IMR-90 (cell line): ENCODE measurements around the gene RTEL1. TPM values are rescaled to one million over a fixed set of nuclear protein-coding genes. Genes with fewer than 3 reads are reported as not detected.
"Not testable (repeated sequence)": the region's sequence is repeated elsewhere in the genome, so short reads cannot be mapped to it uniquely, and the experiment has no call there.

Source experiments
- ATAC-seq: fragments of 200-7000 bp; cut with Tn5 transposase; 2 replicates; pipeline ENCODE4 v1.9.1; 2020; ENCODE audit warnings: low read depth, mild to moderate bottlenecking, moderate library complexity
- BruUV-seq: library from RNA; stranded (reverse); fragments of 400-500 nt; replicated peaks from 2 replicates; lab custom pipeline; 2021; lab: Mats Ljungman, UMichigan
- CTCF ChIA-PET: fragments of 300-600 bp; formaldehyde crosslinking; extraction: SDS; loops from one replicate; lab custom pipeline; 2021; ENCODE audit warnings: antibody characterized with exemption; lab: Yijun Ruan, JAX
- POLR2A ChIA-PET: fragments of 300-600 bp; sonication (Branson Sonifier 250); formaldehyde crosslinking; loops from one replicate; lab custom pipeline; 2022; ENCODE audit warnings: antibody characterized with exemption; ENCODE audit not compliant: unreplicated experiment; lab: Charles Lee
- DNase-seq: peaks from one replicate; pipeline ENCODE4 v3.0.0; 2013
- H2AFZ ChIP-seq: replicated peaks from 2 replicates; pipeline ENCODE3; 2013; ENCODE audit warnings: low read length, mild to moderate bottlenecking; ENCODE audit not compliant: poor library complexity
- H2AK5ac ChIP-seq: 2 replicates; pipeline ENCODE4 v1.6.1; 2013; ENCODE audit warnings: low read depth, low read length, inconsistent platforms
- H2AK9ac ChIP-seq: replicated peaks from 2 replicates; pipeline ENCODE3; 2013; ENCODE audit warnings: mild to moderate bottlenecking, low read depth, low read length, moderate library complexity; ENCODE audit not compliant: poor library complexity
- H2BK120ac ChIP-seq: 2 replicates; pipeline ENCODE4 v1.6.1; 2013; ENCODE audit warnings: low read depth, low read length, inconsistent platforms
- H2BK15ac ChIP-seq: 3 replicates; pipeline ENCODE4 v1.6.1; 2013; ENCODE audit warnings: low read depth, low read length, inconsistent platforms
- H2BK20ac ChIP-seq: 2 replicates; pipeline ENCODE4 v1.6.1; 2013; ENCODE audit warnings: low read depth, mild to moderate bottlenecking, inconsistent platforms, low read length, moderate library complexity
- H2BK5ac ChIP-seq: 2 replicates; pipeline ENCODE4 v1.6.1; 2013; ENCODE audit warnings: mild to moderate bottlenecking, low read depth, low read length, inconsistent platforms; ENCODE audit not compliant: poor library complexity, severe bottlenecking
- H3K14ac ChIP-seq: replicated peaks from 2 replicates; pipeline ENCODE4 v1.6.1; 2013; ENCODE audit warnings: low read depth, low read length, inconsistent platforms
- H3K18ac ChIP-seq: 2 replicates; pipeline ENCODE4 v1.6.1; 2013; ENCODE audit warnings: low read depth, low read length, control low read depth
- H3K23ac ChIP-seq: 2 replicates; pipeline ENCODE4 v1.6.1; 2013; ENCODE audit warnings: low read depth, low read length, inconsistent platforms
- H3K27ac ChIP-seq: 2 replicates; pipeline ENCODE4 v1.5.1; 2013; ENCODE audit warnings: mild to moderate bottlenecking, control low read depth, low read length; ENCODE audit not compliant: insufficient read depth
- H3K27me3 ChIP-seq: 2 replicates; pipeline ENCODE4 v1.6.1; 2013; ENCODE audit warnings: low read length; ENCODE audit not compliant: control insufficient read depth, insufficient read depth
- H3K36me3 ChIP-seq: 2 replicates; pipeline ENCODE4 v1.6.1; 2013; ENCODE audit warnings: low read length, mixed read lengths; ENCODE audit not compliant: control insufficient read depth, insufficient read depth
- H3K4ac ChIP-seq: 2 replicates; pipeline ENCODE4 v1.6.1; 2013; ENCODE audit warnings: low read depth, low read length, inconsistent platforms
- H3K4me1 ChIP-seq: 2 replicates; pipeline ENCODE4 v1.6.1; 2013; ENCODE audit warnings: low read length, mixed read lengths; ENCODE audit not compliant: control insufficient read depth, insufficient read depth
- H3K4me2 ChIP-seq: 2 replicates; pipeline ENCODE4 v1.6.1; 2013; ENCODE audit warnings: low read depth, mild to moderate bottlenecking, control low read depth, low read length, moderate library complexity
- H3K4me3 ChIP-seq: 2 replicates; pipeline ENCODE4 v1.5.1; 2013; ENCODE audit warnings: low read depth, mild to moderate bottlenecking, control low read depth, low read length, moderate library complexity; ENCODE audit not compliant: insufficient read depth
- H3K56ac ChIP-seq: 2 replicates; pipeline ENCODE4 v1.6.1; 2013; ENCODE audit warnings: low read length, inconsistent platforms; ENCODE audit not compliant: insufficient read depth; ENCODE audit errors: extremely low read depth
- H3K79me1 ChIP-seq, 2 experiments: 2 replicates each; pipeline ENCODE4 v1.6.1; 2013; ENCODE audit warnings: low read length in 2 of 2, inconsistent platforms in 1 of 2, low read depth in 1 of 2
- H3K9ac ChIP-seq: 2 replicates; pipeline ENCODE4 v1.6.1; 2013; ENCODE audit warnings: low read depth, low read length, control low read depth
- H3K9me1 ChIP-seq: 2 replicates; pipeline ENCODE4 v1.6.1; 2013; ENCODE audit warnings: low read length, inconsistent platforms; ENCODE audit not compliant: insufficient read depth
- H3K9me3 ChIP-seq: 2 replicates; pipeline ENCODE4 v1.6.1; 2013; ENCODE audit warnings: low read length; ENCODE audit not compliant: control insufficient read depth, insufficient read depth
- H4K20me1 ChIP-seq: 2 replicates; pipeline ENCODE4 v1.6.1; 2013; ENCODE audit warnings: low read length, inconsistent platforms; ENCODE audit not compliant: insufficient read depth
- H4K5ac ChIP-seq: 2 replicates; pipeline ENCODE4 v1.6.1; 2013; ENCODE audit warnings: mild to moderate bottlenecking, low read depth, low read length, control low read depth
- H4K8ac ChIP-seq, 2 experiments: 2 replicates each; pipeline ENCODE4 v1.6.1; 2013; ENCODE audit warnings: low read depth in 2 of 2, low read length in 2 of 2, control low read depth in 1 of 2, inconsistent platforms in 1 of 2
- H4K91ac ChIP-seq: 2 replicates; pipeline ENCODE4 v1.6.1; 2013; ENCODE audit warnings: low read depth, low read length, inconsistent platforms; ENCODE audit not compliant: insufficient read depth
- WGBS, 2 experiments: methylation state at CpG; one replicate each; pipeline versions ENCODE4 v1.1.5 to v1.1.7; 2013; ENCODE audit warnings: missing lambda C conversion rate in 2 of 2; ENCODE audit not compliant: insufficient read length in 1 of 2; ENCODE audit errors: extremely low coverage in 2 of 2; 5-methylcytosine and 5-hydroxymethylcytosine counted together
- dilution Hi-C: fragments of 300-500 bp; cut with HindIII; formaldehyde crosslinking; loops from one replicate; pipeline ENCODE4 v1.14.3; 2018; ENCODE audit warnings: low sequenced_read_pairs; ENCODE audit not compliant: unreplicated experiment
- in situ Hi-C: fragments of 300-500 bp; cut with MboI; formaldehyde crosslinking; loops from 3 replicates; pipeline ENCODE4 v1.14.3; 2019; ENCODE audit warnings: low sequenced_read_pairs, inconsistent platforms, mixed read lengths
- intact Hi-C: fragments of 100-400 bp; cut with micrococcal nuclease; formaldehyde crosslinking; loops from 2 replicates; pipeline ENCODE4 v1.10.0; 2022
- polyA plus RNA-seq, 3 experiments: library from polyadenylated mRNA; depleted of rRNA; stranded (reverse); fragments of >200 nt; gene quantifications; 2 replicates each; pipeline ENCODE4 v1.2.3, GENCODE V29; 2012; ENCODE audit warnings: low replicate concordance in 1 of 3
- total RNA-seq: library from RNA; depleted of rRNA; stranded (reverse); fragments of >200 nt; gene quantifications from 2 replicates; pipeline ENCODE4 v1.2.3, GENCODE V29; 2012

Gene RTEL1
- total and polyA plus RNA-seq, 2 of the 4 experiments (the other 2 are of a cell fraction): 14.7 to 18.8 TPM

- CTCF ChIA-PET, H3K4me1 ChIP-seq, H3K4ac ChIP-seq, H3K18ac ChIP-seq, H4K91ac ChIP-seq, H3K56ac ChIP-seq, H3K23ac ChIP-seq, H4K5ac ChIP-seq, H2AK9ac ChIP-seq, H3K27me3 ChIP-seq, H2AK5ac ChIP-seq, H3K9ac ChIP-seq, H4K8ac ChIP-seq, H2BK5ac ChIP-seq, H3K27ac ChIP-seq, H2BK20ac ChIP-seq, POLR2A ChIA-PET, H2BK15ac ChIP-seq, H3K9me3 ChIP-seq, H3K4me2 ChIP-seq, ATAC-seq, BruUV-seq, H3K4me3 ChIP-seq, in situ Hi-C loops, H2AFZ ChIP-seq, DNase-seq, dilution Hi-C loops, H3K14ac ChIP-seq, intact Hi-C loops, H2BK120ac ChIP-seq: not testable (repeated sequence)
- peaks cover 36% of the 10 kb centered on the region for H4K20me1 ChIP-seq
- H3K79me1 ChIP-seq: peaks cover 33 to 83% of the 10 kb centered on the region in 2 experiments
- peaks cover 31% of the 10 kb centered on the region for H3K36me3 ChIP-seq
- WGBS, 2 experiments: 96% methylated on average over 10 of the region's 18 CpGs; no CpG with 5 or more reads in 1 of the 2 experiments
- H3K9me1 ChIP-seq: peaks cover 19% of the 10 kb centered on the region
These were observed 72.1 kb downstream of the RTEL1 start for GRCh38 chr20:63730189-63730733.
